ENCODE data around the gene ZDHHC8.

ZDHHC8 gene

DNA sequence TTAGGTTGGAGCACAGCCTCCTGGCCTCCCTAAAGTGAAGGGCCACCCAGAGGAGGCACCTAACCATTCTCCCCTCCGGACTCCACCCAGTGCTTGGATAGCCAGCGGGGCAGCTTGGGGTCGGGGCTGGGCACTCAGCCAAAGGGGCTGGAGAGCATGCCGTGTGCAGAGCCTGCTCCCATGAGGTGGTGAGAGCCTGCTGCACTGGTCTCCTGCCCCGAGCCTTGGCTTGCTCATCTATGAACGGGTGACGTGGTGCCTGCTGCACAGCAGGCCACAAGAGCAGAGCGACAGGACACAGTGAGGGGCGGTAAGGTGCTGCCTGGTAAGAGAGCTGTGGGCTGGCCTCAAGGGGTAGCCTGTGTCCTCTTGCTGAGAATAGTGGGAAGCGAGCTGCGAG lies 33.3 kb downstream of the ZDHHC8 start:
- DNase-seq: no peak

DNA sequence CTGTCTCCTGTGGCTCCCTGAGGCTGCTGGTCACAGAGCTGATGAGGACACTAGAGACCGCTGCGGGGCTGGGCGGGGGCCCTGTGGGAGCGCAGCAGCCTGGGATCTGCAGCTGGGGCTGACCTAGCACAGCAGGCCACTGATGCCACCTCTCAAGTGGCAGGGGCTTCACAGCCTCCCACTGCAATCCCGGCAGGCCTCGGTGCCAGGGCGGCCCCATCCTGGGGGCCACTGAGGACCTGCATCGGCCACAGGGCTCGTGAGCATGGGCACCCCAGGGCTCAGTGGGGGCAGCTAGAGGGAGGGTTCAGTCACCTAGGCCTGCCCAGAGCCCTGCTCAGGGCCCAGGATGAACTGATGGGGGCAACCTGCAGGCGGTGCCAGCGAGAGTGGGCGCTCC lies 33.8 kb downstream of the ZDHHC8 start:
- no peak for DNase-seq

DNA sequence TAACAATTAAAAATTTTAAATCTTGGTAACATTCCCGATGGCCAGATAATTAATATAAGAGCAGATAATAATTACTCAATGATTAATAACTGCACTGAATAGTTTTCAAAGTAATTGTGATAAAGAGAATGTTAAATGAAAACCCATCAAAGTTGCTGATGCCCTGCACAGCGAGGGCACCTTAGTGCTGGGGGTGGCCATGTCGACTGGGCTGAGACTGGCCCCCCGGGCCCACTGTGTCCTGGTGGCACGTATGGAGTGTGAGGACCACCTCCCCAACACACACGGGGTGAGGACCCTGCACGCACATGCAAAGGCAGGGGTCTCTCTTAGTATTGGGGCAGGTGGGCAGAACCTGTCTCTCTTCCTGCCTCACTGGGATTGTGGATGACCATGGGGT lies 34.3 kb downstream of the ZDHHC8 start:
- DNase-seq: no peak

DNA sequence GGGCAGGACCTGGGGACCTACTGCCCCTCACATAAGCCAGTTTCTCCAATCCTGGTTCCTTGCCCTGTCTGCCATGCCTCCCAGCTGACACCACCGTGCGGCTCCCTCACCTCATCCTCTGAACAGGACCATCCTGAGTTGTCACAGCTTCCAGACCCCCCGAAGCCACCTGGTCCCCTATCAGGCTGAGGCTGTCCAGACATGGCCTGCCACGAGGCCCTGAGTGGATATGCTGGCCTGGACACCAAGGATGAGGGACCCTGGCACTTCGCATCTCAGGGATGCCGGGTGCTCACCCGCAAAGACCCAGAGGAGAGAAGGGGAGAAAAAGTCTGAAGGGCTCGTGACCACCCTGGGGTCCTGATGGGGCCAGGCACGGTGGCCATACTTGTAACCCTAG lies 35.1 kb downstream of the ZDHHC8 start:
- no peak for DNase-seq

DNA sequence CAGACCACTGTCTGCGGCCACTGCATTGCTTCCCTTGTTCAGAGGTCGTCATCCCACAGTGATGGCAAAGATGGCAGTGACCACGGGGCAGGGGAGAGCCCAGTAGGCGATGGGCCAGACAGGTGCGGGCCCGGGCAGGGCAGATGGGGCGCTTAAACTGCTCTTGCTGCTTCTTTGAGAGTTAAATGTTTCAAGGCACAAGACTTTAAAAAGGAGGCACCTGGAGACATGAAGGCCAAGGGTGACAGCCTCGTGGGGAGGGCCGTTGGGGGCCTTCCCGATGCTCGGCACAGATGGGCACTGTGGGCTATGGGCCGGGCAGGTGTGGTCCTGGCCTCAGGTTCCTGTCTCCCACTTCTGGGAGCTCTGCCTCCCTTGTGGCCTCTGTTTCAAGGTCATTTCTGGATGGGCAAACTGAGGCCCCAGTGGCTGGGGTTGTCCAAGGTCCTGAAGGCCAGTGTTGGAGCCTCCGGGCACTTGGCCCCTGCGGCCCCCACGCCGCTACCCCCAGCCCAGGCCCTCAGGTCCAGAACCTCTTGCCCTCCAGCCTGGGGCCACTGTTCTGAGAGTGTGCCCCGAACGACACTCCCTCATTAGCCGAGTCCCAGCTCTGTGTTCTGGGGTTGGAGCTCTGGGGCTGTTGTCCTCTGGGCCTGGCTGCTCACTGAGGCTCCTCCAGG lies 36.2 kb downstream of the ZDHHC8 start:
- no peak for DNase-seq

DNA sequence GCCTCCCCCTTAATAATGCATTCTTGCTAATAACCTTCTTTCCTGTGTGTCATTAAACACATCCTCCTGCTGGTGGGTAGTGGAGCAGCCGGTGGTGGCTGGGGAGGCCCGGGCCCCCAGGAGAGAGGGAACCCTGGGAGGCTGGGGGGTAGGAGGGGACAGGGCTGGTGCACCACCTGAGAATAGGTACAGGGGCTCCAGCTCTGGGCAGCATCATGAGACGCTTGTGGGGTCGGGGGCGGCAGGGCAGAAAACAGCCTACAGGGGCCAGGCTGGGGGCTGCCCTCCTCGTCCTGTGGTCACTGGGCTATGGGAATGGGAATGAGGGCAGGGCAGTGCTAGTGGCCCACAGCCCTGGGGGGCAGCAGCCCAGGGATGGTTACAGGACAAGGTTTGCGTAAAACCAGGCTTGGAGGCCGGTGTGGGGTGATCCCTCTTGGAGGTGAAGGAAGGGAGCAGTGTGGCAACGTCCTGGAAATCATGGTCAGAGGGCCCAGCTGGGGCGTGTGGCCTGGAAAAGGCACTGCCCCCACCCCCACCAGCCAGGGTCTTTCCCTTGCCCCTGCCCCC lies 37.7 kb downstream of the ZDHHC8 start:
- no peak for DNase-seq

DNA sequence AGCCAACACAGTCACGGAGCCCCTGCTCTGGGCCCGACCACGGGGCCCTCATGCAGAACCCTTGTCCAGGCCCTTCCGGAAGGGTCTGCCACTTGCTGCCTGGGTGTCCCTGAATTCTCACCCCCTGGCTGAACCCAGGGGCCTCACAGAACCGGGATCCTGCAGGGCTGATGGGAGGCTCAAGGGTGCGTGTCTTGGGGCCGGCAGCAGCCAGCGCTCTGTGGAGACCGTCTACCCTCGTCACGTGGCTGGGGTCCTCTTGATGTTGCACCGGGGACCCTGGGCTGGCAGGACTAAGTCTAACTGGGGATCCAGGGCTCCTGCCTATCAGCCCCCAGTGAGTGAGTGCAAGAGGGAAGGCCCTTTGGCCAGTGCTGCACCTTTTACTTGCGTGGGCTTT lies 38.6 kb downstream of the ZDHHC8 start:
- no peak for DNase-seq

DNA sequence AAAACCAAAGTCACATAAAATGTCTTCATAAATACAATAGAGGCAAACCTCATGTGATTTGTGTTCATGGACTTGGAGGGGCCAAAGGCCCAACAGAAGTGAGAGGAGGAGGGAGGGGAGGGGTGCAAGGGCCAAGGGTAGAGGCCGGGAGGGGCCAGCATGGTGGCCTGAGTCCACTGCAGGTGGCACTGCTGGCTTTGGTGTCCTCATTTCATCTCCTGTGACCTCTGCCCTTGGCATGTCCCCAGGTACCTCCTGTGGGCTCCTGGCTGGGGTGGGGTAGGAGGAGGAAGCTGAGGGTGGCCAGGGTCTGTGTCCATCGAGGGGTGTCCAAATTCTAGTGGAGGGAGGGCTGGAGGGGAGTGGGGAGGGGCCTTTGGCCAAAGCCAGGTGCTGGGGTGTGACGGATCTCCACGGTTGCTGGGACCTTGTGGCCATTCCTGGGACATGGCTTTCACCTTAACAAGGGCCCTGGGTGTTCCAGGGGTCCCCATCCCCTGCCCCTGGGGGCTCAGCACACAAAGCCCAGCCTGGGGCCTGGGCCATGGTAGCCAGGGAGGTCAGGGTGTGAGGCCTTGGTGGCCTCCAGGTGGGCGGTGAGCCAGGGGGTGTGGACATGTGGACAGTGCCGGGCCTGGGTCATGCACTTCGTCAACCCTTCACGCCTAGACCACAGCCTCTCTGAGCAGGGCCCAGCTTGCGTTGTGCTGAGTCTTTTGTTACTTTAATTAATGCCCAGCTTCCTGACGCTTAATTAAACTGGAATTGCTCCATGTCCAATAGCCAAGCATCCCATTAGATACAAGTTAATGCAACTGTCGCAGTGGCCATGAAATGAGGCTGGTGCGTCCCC lies 39.9 kb downstream of the ZDHHC8 start:
- DNase-seq: no peak

DNA sequence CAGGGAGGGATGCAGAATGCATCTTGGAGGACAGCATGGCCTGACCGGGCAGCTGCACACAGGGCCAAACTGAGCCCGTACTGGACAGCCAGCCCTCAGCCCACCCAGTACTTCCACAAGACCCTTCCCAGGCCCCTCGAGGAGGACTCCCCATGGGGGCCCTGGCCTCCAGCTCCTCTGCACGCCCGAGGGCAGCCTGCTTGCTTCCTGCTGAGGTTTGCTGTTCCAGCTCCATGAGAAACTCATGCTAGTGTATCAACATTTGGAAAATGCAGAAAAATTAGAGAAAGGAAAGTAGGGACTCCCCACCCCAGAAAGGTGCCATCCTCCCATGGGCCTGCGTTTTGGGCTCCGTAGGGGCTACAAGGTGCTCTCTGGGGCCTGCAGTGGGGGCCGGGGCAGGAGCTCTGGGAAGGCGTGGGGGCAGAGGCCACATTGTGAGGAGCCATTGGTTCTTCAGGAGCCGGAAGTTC lies 40.6 kb downstream of the ZDHHC8 start:
- no peak for DNase-seq

DNA sequence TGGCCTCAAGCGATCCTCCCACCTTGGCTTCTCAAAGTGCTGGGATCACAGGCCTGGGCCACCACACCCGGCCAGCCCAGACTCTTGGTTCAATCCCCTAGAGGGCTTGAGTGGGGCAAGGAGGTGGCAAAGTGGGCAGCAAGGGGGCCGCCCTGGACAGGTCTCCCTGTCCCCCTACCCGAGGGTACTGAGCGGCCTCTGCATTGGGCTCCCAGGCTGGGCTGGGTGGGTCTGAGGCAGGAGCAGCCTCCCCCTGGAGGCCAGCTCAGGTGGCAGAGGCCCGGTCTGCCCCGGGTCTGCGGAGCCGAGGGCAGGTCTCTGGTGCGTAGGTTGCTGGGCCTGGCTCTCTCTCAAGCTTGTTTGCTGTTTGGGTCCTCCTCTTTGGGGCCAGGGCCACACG lies 41.6 kb downstream of the ZDHHC8 start:
- DNase-seq: no peak

DNA sequence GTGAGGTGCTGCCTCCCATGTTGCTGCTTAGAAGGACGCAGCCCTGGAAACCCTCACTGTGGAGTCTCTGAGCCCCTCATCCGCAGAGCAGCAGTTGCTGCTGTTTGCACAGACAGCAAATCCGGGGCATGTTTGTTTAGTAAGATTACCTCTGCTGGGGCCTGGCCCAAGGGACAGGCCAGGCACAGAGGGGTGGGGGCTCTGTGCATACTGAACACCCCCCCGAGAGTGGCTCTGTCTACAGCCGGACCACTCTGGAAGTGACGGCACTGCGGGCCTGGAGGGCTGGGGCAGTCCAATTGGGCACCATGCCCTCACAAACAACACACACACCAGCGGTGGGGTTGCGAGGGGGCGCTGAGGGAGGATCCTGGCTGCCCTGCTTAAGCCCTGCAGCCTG lies 42.2 kb downstream of the ZDHHC8 start:
- no peak for DNase-seq

DNA sequence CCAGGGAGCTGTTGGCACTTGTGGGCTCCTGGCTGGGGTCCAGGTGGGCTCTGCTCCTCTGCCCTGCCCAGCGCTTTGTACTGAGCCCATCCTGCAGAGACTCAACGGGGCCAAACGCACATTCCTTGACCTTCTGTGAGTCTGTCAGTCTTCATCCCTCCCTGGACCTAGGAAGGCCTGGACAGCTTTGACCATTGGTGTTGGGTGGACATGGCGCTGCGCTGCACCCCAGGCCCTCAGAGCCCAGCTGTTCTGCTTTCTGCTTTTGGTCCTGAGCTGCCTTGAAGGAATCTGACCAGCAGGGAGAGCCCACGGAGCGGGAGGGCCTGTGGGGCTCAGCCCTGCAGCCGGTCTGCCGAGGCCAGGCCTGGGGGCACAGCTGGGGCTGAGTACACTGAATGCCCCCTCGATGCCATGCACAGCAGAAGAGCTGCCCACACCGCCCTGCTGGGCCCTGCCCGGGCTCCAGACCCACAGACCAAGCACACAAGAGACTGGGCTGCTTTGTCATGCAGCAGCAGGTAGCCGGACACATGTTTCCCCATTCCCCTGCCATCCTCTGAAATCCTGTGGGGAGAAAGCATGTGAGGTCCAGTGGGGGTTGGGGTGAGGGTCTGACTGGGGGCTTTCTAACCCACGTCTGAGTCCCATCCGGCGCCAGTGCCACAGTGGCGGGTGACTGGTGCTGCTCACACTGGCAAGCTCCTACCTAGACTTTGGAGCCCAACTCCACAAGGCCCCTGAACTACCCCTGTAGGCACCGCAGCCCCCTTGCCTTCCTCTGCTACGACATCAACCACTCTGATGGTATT lies 43.4 kb downstream of the ZDHHC8 start:
- DNase-seq: no peak

DNA sequence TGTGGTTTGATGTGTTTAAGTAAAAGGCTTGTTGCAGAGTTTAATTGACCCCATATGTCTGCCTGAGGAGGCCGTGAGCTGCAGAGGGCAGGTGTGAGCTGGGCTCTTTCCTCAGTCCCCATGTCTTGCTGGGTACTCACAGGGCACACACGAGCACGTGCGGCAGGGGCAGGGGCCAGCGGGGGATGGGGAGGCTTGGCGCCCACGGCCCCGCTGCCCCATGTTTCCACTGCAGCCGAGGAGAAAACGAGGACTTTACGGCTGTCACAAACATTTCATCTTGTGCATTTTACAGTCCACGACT lies 43.9 kb downstream of the ZDHHC8 start:
- no peak for DNase-seq

DNA sequence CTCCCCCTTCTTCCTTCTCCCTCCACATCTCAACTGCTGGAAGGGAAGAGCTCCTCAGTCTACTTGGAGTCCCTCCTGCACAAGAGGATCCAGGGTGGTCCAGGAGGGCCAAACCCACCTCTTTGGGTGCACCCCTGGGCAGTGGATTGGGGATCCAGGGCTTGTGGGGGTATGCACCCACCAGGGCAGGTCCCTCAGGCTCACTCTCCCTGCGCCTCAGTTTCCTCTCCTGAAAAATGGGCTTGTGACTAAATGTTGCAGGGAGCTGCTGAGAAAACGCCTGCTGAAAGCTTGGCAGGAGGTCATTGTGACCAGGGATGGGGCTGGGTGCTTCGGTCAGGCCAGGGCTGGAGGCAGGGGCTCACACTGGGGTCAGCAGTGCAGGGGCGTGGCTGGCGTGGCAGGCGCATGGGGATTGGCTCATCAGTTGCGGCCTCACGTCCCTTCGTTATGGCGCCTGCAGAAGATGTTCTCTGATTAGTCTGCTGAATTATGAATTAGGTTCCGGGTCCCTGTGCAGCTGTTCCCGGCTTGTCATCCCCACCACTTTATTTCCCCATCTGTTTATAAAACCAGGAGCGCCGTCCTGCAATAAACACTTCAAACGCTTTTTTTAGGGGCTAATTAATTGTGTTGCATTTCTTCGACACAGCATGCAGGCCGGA lies 44.9 kb downstream of the ZDHHC8 start:
- no peak for DNase-seq

DNA sequence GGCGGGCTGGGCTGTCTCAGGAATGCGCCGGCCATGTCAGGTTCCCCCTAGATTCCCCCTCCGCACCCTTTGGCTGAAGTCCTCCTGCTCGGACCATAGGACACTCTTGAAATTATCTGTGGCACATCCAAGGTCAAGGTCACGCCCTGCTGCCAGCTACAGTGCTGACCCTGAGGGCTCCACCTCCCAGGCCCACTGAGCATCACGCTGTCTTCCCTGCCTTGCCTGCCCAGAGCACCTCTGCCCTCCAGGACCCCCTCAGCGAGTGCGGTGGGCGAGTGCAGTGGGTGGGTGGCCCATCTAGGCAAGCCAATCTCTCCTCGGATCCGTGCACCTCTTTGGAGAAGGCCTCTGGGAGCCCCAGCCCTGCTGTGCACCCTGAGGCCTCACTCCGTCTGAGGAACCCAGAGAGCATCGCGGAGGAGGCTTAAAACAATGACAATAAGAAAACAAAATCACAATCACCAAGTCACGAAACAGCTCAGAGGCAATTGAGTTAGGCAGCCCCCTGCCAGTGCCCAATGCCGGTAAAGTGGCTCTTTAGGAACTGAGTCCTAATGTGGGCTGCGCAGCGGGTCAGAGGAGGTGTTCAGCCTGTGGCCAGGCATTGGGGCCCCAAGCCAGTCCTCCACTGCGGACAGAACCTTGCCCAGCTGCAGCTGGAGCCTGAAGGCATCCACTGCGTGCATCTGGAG lies 45.8 kb downstream of the ZDHHC8 start:
- DNase-seq: no peak

DNA sequence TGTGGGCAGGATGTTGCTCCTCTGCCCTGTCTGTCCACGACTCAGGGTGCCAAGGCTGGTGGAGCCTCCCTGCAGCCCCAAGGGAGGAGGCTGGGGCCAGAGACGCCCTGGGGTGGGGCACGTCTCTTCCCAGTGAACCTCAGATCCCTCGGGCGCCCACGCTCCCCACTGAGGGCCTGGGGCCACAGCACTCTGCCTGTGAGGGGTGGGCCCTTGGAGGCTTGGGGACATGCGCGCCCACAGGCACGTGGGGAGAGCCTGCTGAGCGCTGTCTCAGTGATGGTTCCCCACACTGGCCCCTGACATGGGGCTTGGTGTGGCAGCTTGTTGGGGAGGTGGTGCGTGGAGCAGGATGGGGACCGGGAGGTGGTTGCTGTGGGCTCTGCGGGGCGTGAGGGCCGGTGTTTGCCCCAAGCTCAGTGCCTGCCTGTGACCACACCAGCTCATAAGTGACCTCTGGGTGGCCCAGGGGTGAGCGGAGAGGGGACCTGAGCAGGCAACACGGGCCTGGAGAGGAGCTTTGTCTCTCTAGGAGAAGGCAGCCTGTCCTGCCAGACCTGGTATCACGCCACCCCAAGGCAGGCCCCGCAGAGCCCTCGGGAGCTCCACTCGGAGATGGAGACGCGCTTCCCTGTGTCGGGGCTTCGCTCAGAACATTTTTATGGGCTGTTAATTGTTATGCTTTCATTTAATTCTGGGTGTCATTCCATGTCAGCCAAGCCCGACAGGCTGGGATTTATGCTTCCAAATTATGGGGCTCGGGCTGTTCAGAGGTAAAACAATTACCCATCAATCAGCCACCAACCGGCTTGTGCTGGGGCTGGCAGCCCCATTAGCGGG lies 46.7 kb downstream of the ZDHHC8 start:
- no peak for DNase-seq

DNA sequence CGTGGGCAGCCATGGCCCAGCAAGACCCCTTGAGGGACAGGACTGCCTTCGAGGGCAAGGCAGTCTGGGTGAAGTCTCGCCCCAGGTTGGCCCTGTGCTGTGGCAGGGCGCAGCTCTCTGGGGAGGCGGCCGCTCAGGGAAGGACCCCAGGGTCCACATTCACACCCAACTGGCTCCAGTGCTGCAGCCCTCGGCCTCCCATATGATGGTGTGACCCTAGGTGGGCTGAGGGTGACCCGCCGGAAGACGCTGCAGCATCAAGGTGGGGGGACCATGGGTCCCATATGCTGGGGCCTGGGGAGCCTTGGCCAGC lies 47.3 kb downstream of the ZDHHC8 start:
- DNase-seq: no peak

DNA sequence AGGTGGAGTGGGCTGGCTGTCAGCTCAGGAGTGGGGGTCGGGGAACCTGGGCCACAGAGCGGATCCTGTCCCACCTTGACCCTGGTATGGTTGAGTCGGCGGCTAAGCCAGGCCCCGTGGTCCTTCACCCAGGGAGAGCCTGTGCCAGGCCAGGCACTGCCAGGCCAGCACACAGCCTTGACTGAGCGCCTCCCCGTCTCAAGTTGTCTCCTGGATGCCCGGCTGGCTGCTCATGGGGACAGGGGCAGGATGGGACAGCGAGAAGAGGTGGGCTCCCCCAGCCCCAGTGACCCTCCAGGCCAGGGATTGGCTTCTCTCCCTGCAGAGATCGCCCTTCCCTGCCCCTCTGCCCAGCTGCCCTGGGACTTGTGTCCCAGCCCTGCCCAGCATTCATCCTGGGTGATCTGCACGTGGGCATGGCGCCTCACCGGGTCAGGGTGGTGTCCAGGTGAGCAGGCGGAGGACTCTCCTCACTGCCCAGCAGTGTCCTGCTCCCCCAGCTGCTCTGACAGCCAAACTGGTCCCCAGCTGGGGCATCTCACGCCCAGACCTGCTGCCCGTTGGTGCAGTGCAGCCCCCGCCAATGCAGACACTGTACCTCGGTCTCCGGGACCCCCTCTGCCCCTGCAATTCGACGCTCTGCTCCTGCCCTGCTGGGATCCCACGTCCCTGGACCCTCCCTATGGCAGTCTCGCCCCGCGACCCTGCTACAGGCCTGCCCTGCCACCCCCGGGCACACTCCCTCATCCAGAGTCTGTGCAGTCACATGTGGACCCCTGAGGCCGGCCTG lies 48.0 kb downstream of the ZDHHC8 start:
- DNase-seq: no peak

DNA sequence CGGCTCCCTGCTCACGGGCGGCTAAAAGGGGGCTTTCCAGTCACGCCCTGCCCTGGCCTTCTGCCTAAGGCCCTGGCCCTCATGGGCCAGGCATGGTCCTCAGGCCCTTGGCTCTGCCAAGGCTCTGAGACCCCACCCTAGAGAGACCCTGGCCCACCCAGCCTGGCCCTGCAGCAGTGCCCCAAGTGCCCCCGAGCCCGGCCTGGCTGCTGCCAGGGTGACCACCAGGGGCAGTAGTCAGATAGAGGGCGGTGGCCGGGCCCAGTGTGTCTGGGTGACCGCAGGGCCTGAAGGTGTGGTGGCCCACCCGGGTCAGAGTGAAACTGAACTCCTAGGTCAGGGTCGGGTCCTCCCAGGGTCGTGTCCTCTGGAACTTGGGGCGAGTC lies 48.6 kb downstream of the ZDHHC8 start:
- no peak for DNase-seq

DNA sequence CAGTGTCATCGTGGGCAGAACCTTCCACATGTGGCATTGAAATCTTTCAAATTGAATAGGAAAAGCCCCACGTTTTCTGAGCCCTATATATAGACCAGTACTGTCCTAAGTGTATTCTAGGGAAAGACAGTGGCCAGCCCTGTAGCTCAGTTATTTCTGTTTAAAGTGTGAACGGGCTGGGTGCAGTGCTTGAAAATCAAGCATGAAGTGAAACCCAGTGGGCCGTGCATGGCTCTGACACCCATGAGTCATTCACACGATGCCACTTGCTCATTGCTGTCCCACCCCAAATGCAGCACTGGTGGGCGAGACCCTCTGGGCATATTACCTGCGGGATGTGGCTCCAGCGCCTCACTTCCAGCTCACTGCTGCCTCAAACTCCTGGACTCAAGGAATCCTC lies 49.0 kb downstream of the ZDHHC8 start:
- no peak for DNase-seq
